Stimulated activated CD8-positive, alpha-beta memory T cell treated with anti-CD3 and anti-CD28 coated beads, Interleukin-7, amount 100 ng/mL, for 24 hours (primary cell): ENCODE data around the gene MRPL49.
A peak's percentile ranks its signal among the peaks of the same experiment; 100 is the strongest.

Experiments used
- DNase-seq: peaks from one replicate; pipeline ENCODE4 v3.0.0-alpha.2; 2020; ENCODE audit warnings: low read depth

The MRPL49 gene

GRCh38 chr11:65102142-65103095 lies 19.7 kb upstream of the MRPL49 start:
- DNase-seq, result no peak

- no peak for DNase-seq
These were observed 18.6 kb upstream of the MRPL49 start for GRCh38 chr11:65103476-65103875.

GRCh38 chr11:65104628-65105027 lies 17.5 kb upstream of the MRPL49 start:
- DNase-seq, result no peak

- no peak for DNase-seq
These were observed 15.0 kb upstream of the MRPL49 start for GRCh38 chr11:65107078-65107477.

- DNase-seq, result no peak
These were observed 14.2 kb upstream of the MRPL49 start for GRCh38 chr11:65107751-65108468.

- no peak for DNase-seq
These were observed 13.5 kb upstream of the MRPL49 start for GRCh38 chr11:65108469-65109123.

- DNase-seq, result no peak
These were observed 12.6 kb upstream of the MRPL49 start for GRCh38 chr11:65109231-65110198.

- DNase-seq, result peak; percentile 97
These were observed 11.7 kb upstream of the MRPL49 start for GRCh38 chr11:65110354-65110861.

- DNase-seq, result no peak
These were observed 10.9 kb upstream of the MRPL49 start for GRCh38 chr11:65111159-65111743.

GRCh38 chr11:65111744-65112545 lies 10.2 kb upstream of the MRPL49 start, which contains the start of gene TM7SF2:
TM7SF2 (plus strand) TSS chr11:65111872; CDS start chr11:65112016, 144 bp downstream.
- DNase-seq, result peak; percentile 86

- DNase-seq, result peak; percentile 39
These were observed 9.4 kb upstream of the MRPL49 start for GRCh38 chr11:65112546-65113360.

- DNase-seq, result no peak
These were observed 8.8 kb upstream of the MRPL49 start for GRCh38 chr11:65113361-65113756.

GRCh38 chr11:65113839-65114238 lies 8.3 kb upstream of the MRPL49 start:
- DNase-seq, result no peak

GRCh38 chr11:65114538-65115171 lies 7.5 kb upstream of the MRPL49 start:
- no peak for DNase-seq

GRCh38 chr11:65115361-65116082 lies 6.6 kb upstream of the MRPL49 start:
- no peak for DNase-seq

GRCh38 chr11:65116370-65117205 lies 5.5 kb upstream of the MRPL49 start:
- DNase-seq, result peak; percentile 36
